GM19397 (cell line): ENCODE results near the gene FABP2.

Source experiments
- ATAC-seq: cut with Tn5 transposase; IDR thresholded peaks from one replicate; pipeline ENCODE4 v1.9.1; 2021; ENCODE audit warnings: mild to moderate bottlenecking, moderate library complexity; ENCODE audit not compliant: unreplicated experiment

The FABP2 gene

DNA sequence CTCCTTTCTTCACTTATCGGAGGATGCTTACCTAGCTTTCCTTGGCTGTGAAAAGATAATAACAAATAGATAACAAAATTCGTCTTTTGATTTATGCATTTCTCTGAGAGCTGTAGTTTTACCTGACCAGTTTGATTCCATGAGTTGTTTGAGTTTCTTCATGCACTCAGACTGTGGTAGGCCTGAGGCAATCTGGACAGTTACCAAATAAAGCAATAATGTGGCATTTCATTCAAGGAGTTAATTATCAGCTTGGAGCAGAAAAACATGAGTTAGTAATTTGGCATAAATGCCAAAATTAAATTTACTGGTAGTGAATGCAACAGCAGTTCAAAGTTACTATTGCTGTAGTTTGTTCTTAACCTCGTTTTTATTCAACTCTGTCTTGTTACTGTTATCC lies 53.5 kb downstream of the FABP2 start:
- ATAC-seq, result no peak
